Suprapubic skin (tissue), 3 donors: ENCODE measurements around the gene SOX5.

ENCODE experiments used
- CTCF ChIP-seq, 2 donors: fragments of 200-600 bp in 1 of 2; fragments of 450-650 bp in 1 of 2; sonication (generic) in 1 of 2; IDR thresholded peaks; one replicate each; pipeline ENCODE4 v1.5.1; 2016 to 2019; ENCODE audit warnings: antibody characterized with exemption in 2 of 2, mild to moderate bottlenecking in 1 of 2, moderate library complexity in 1 of 2
- EP300 ChIP-seq: sonication (generic); formaldehyde crosslinking; IDR thresholded peaks from one replicate; pipeline ENCODE4 v1.6.1; 2017; ENCODE audit warnings: antibody characterized with exemption
- POLR2A ChIP-seq, 2 donors: fragments of 450-650 bp; IDR thresholded peaks; one replicate each; pipeline ENCODE4 v1.6.1; 2017; ENCODE audit warnings: antibody characterized with exemption in 2 of 2, mild to moderate bottlenecking in 2 of 2, moderate library complexity in 2 of 2

- TF ChIP-seq CTCF (IDR thresholded peaks at IDR 0.05) (no peak), EP300 (no peak), POLR2A (IDR thresholded peaks at IDR 0.05) (no peak)
Measured at GRCh38 chr12:23581913-23582312, 367.6 kb downstream of the SOX5 start.
